Measurements from ENCODE around the gene GNAS. TPM values are rescaled to one million over a fixed set of nuclear protein-coding genes. Genes with fewer than 3 reads are reported as not detected.
"Not testable (repeated sequence)": the region's sequence is repeated elsewhere in the genome, so short reads cannot be mapped to it uniquely, and the experiment has no call there.

GNAS gene
- total RNA-seq, 1 donor from 2014 or later, result 875 TPM

- no peak for DNase-seq (ENCODE audit: extremely low spot score in 2 of 2)
- Histone ChIP-seq H3K4me1 (no peaks in the 10 kb centered on the region), H3K36me3 (no peaks in the 10 kb centered on the region), H3K27me3 (no peaks in the 10 kb centered on the region), H3K9me3 (no peaks in the 10 kb centered on the region), H3K27ac (no peak overlapping the region), H3K4me3 (no peak overlapping the region)
- TF ChIP-seq CTCF (IDR thresholded peaks at IDR 0.05), result no peak
- intact Hi-C loops (cut with DNase I), result no loop called here
Measured at GRCh38 chr20:58944610-58945009, 92.1 kb downstream of the GNAS start.

- intact Hi-C loops (cut with DNase I), result no loop called here
- no peaks in the 10 kb centered on the region for H3K36me3 ChIP-seq
Measured at GRCh38 chr20:58945965-58946631, 93.6 kb downstream of the GNAS start.

GRCh38 chr20:58947797-58948388 is 95.4 kb downstream of the GNAS start:
- H3K4me3 ChIP-seq; H3K27ac ChIP-seq; H3K4me1 ChIP-seq; H3K36me3 ChIP-seq; intact Hi-C loops (cut with DNase I); DNase-seq (ENCODE audit: extremely low spot score in 2 of 2); H3K9me3 ChIP-seq; H3K27me3 ChIP-seq: not testable (repeated sequence)

More at GRCh38 chr20:58945965-58946631, 93.6 kb downstream of the GNAS start:
- DNase-seq (ENCODE audit: extremely low spot score in 2 of 2), result no peak
- Histone ChIP-seq H3K4me1 (no peaks in the 10 kb centered on the region), H3K27me3 (no peaks in the 10 kb centered on the region), H3K4me3 (no peak overlapping the region), H3K9me3 (no peaks in the 10 kb centered on the region), H3K27ac (no peak overlapping the region)
- TF ChIP-seq POLR2A (IDR thresholded peaks at IDR 0.05) (no peak), CTCF (IDR thresholded peaks at IDR 0.05) (no peak), POLR2AphosphoS5 (IDR thresholded peaks at IDR 0.05; ENCODE audit: insufficient read depth in 1 of 2, low read depth in 1 of 2) (no peak)

GRCh38 chr20:58950603-58951002 is 98.1 kb downstream of the GNAS start:
- no peaks in the 10 kb centered on the region for H3K9me3 ChIP-seq
- no peak overlapping the region for H3K4me3 ChIP-seq
- DNase-seq (ENCODE audit: extremely low spot score in 2 of 2), result no peak
- no peaks in the 10 kb centered on the region for H3K4me1 ChIP-seq
- H3K27ac ChIP-seq, result no peak overlapping the region
- intact Hi-C loops (cut with DNase I), result no loop called here
- no peak for TF ChIP-seq POLR2A (IDR thresholded peaks at IDR 0.05)
- TF ChIP-seq CTCF (IDR thresholded peaks at IDR 0.05), result no peak
- TF ChIP-seq POLR2AphosphoS5 (IDR thresholded peaks at IDR 0.05; ENCODE audit: insufficient read depth in 1 of 2, low read depth in 1 of 2), result no peak
- H3K27me3 ChIP-seq, result no peaks in the 10 kb centered on the region
- no peaks in the 10 kb centered on the region for H3K36me3 ChIP-seq

- H3K27ac ChIP-seq, result no peak overlapping the region
- no peak for DNase-seq (ENCODE audit: extremely low spot score in 2 of 2)
- TF ChIP-seq CTCF (IDR thresholded peaks at IDR 0.05) (no peak), POLR2A (IDR thresholded peaks at IDR 0.05) (no peak), POLR2AphosphoS5 (IDR thresholded peaks at IDR 0.05; ENCODE audit: insufficient read depth in 1 of 2, low read depth in 1 of 2) (no peak)
- no peak overlapping the region for H3K4me3 ChIP-seq
- H3K27me3 ChIP-seq, result no peaks in the 10 kb centered on the region
- H3K9me3 ChIP-seq, result no peaks in the 10 kb centered on the region
- H3K4me1 ChIP-seq, result no peaks in the 10 kb centered on the region
- no peaks in the 10 kb centered on the region for H3K36me3 ChIP-seq
- intact Hi-C loops (cut with DNase I), result no loop called here
Measured at GRCh38 chr20:58953050-58953449, 100.5 kb downstream of the GNAS start.

Data from vagina (tissue), 2 donors.